Mesenchymal stem cell (in vitro differentiated cells and primary cell): ENCODE measurements around the gene ZC3H4.

Source experiments
- DNase-seq: peaks from one replicate; pipeline ENCODE4 v3.0.0-alpha.2; 2013
- H2AFZ ChIP-seq: one replicate; pipeline ENCODE4 v1.6.1; 2013; ENCODE audit warnings: low read depth, mild to moderate bottlenecking, control low read depth, inconsistent platforms, low read length, moderate library complexity
- H2AK5ac ChIP-seq: 2 replicates; pipeline ENCODE4 v1.6.1; 2013; ENCODE audit warnings: low read length, moderate library complexity, mild to moderate bottlenecking, inconsistent platforms; ENCODE audit not compliant: severe bottlenecking
- H2BK120ac ChIP-seq: one replicate; pipeline ENCODE4 v1.6.1; 2013; ENCODE audit warnings: low read depth, mild to moderate bottlenecking, inconsistent platforms, low read length, moderate library complexity
- H2BK12ac ChIP-seq, 2 experiments: one replicate each; pipeline ENCODE4 v1.6.1; 2013; ENCODE audit warnings: inconsistent platforms in 2 of 2, low read length in 2 of 2, mild to moderate bottlenecking in 2 of 2, moderate library complexity in 2 of 2, control low read depth in 1 of 2
- H2BK15ac ChIP-seq: one replicate; pipeline ENCODE4 v1.6.1; 2013; ENCODE audit warnings: mild to moderate bottlenecking, low read depth, inconsistent platforms; ENCODE audit not compliant: poor library complexity, severe bottlenecking
- H2BK5ac ChIP-seq: 2 replicates; pipeline ENCODE4 v1.6.1; 2013; ENCODE audit warnings: low read depth, mild to moderate bottlenecking, low read length, control low read depth, inconsistent platforms; ENCODE audit not compliant: poor library complexity, severe bottlenecking
- H3K14ac ChIP-seq, 2 experiments: one replicate each; pipeline ENCODE4 v1.6.1; 2013; ENCODE audit warnings: inconsistent platforms in 2 of 2, low read length in 2 of 2, control low read depth in 1 of 2, mild to moderate bottlenecking in 1 of 2, moderate library complexity in 1 of 2
- H3K18ac ChIP-seq, 2 experiments: one replicate each; pipeline ENCODE4 v1.6.1; 2013; ENCODE audit warnings: inconsistent platforms in 2 of 2, low read length in 2 of 2, control low read depth in 1 of 2, low read depth in 1 of 2, mild to moderate bottlenecking in 1 of 2
- H3K23ac ChIP-seq, 2 experiments: one replicate each; pipeline ENCODE4 v1.6.1; 2013; ENCODE audit warnings: inconsistent platforms in 2 of 2, low read length in 2 of 2, mild to moderate bottlenecking in 2 of 2, moderate library complexity in 2 of 2, control low read depth in 1 of 2
- H3K27ac ChIP-seq: 2 replicates; pipeline ENCODE4 v1.5.1; 2013; ENCODE audit warnings: mild to moderate bottlenecking, moderate library complexity, low read length, control low read depth, inconsistent platforms; ENCODE audit not compliant: poor library complexity, severe bottlenecking
- H3K27me3 ChIP-seq, 2 experiments: 2 replicates each; pipeline versions ENCODE4 v1.6.1 to v1.7.0; 2013; ENCODE audit warnings: low read length in 2 of 2, mild to moderate bottlenecking in 2 of 2, moderate library complexity in 2 of 2, control low read depth in 1 of 2, inconsistent platforms in 1 of 2; ENCODE audit not compliant: control insufficient read depth in 1 of 2, insufficient read depth in 1 of 2
- H3K36me3 ChIP-seq, 2 experiments: 2 replicates each; pipeline versions ENCODE4 v1.6.1 to v1.7.0; 2013; ENCODE audit warnings: low read length in 2 of 2, control low read depth in 1 of 2, inconsistent platforms in 1 of 2, low read depth in 1 of 2, mild to moderate bottlenecking in 1 of 2; ENCODE audit not compliant: insufficient read depth in 2 of 2, control insufficient read depth in 1 of 2
- H3K4ac ChIP-seq, 2 experiments: one replicate each; pipeline ENCODE4 v1.6.1; 2013; ENCODE audit warnings: inconsistent platforms in 2 of 2, low read length in 2 of 2, mild to moderate bottlenecking in 2 of 2, moderate library complexity in 2 of 2, control low read depth in 1 of 2, low read depth in 1 of 2
- H3K4me1 ChIP-seq: 2 replicates; pipeline ENCODE4 v1.6.1; 2013; ENCODE audit warnings: low read depth, low read length, control low read depth; ENCODE audit not compliant: control insufficient read depth, insufficient read depth
- H3K4me2 ChIP-seq: 2 replicates; pipeline ENCODE4 v1.6.1; 2013; ENCODE audit warnings: low read length, mild to moderate bottlenecking, inconsistent platforms; ENCODE audit not compliant: poor library complexity, severe bottlenecking
- H3K4me3 ChIP-seq, 2 experiments: 2 replicates each; pipeline versions ENCODE4 v1.5.1 to v1.7.0; 2013; ENCODE audit warnings: low read length in 2 of 2, mild to moderate bottlenecking in 2 of 2, control low read depth in 1 of 2, low read depth in 1 of 2; ENCODE audit not compliant: insufficient read depth in 1 of 2
- H3K79me1 ChIP-seq: replicated peaks from 2 replicates; pipeline ENCODE4 v1.6.1; 2013; ENCODE audit warnings: mild to moderate bottlenecking, control low read depth, low read length, inconsistent platforms; ENCODE audit not compliant: poor library complexity, severe bottlenecking
- H3K9ac ChIP-seq: 2 replicates; pipeline ENCODE4 v1.7.0; 2013; ENCODE audit warnings: mild to moderate bottlenecking, low read length, moderate library complexity
- H3K9me3 ChIP-seq: 2 replicates; pipeline ENCODE4 v1.7.0; 2013; ENCODE audit warnings: mild to moderate bottlenecking, low read length; ENCODE audit not compliant: control insufficient read depth
- H4K8ac ChIP-seq: one replicate; pipeline ENCODE4 v1.6.1; 2013; ENCODE audit warnings: inconsistent platforms, mild to moderate bottlenecking, low read length, moderate library complexity
- H4K91ac ChIP-seq: one replicate; pipeline ENCODE4 v1.6.1; 2013; ENCODE audit warnings: mild to moderate bottlenecking, low read length, inconsistent platforms
- WGBS: methylation state at CpG from one replicate; pipeline ENCODE4 v1.1.7; 2013; ENCODE audit warnings: mixed read lengths; 5-methylcytosine and 5-hydroxymethylcytosine counted together

Gene ZC3H4

GRCh38 chr19:47123406-47123805 lies 9.8 kb upstream of the ZC3H4 start:
- Histone ChIP-seq H3K4me2 (no peak overlapping the region), H2BK12ac (no peak overlapping the region), H3K18ac (no peak overlapping the region), H3K9ac (no peak overlapping the region), H3K4me3 (no peak overlapping the region), H3K9me3 (no peaks in the 10 kb centered on the region), H3K23ac (no peak overlapping the region), H2AK5ac (peak overlapping the region; percentile 88), H4K8ac (no peak overlapping the region), H4K91ac (no peak overlapping the region), H2BK120ac (no peak overlapping the region), H3K14ac (no peak overlapping the region), H3K4ac (no peak overlapping the region), H3K36me3 (no peaks in the 10 kb centered on the region), H3K79me1 (no peaks in the 10 kb centered on the region), H2BK5ac (no peak overlapping the region), H3K4me1 (peaks cover 5% of the 10 kb centered on the region), H3K27ac (no peak overlapping the region), H2BK15ac (no peak overlapping the region), H3K27me3 (no peaks in the 10 kb centered on the region), H2AFZ (no peak overlapping the region)
- no peak for DNase-seq
- WGBS: 92% methylated on average over 7 of the region's 7 CpGs

- H3K4me2 ChIP-seq: no peak overlapping the region
- H3K9ac ChIP-seq: no peak overlapping the region
- H2AFZ ChIP-seq: no peak overlapping the region
- H3K4me1 ChIP-seq: peaks cover 5% of the 10 kb centered on the region
- no peak overlapping the region for H4K8ac ChIP-seq
- DNase-seq: peak; percentile 76
- H2BK120ac ChIP-seq: no peak overlapping the region
- WGBS: 52% methylated on average over 13 of the region's 14 CpGs
- H3K36me3 ChIP-seq: no peaks in the 10 kb centered on the region
- H2BK15ac ChIP-seq: no peak overlapping the region
- H2BK5ac ChIP-seq: peak overlapping the region; percentile 85
- no peak overlapping the region for H2BK12ac ChIP-seq
- no peak overlapping the region for H3K4ac ChIP-seq
- no peak overlapping the region for H3K23ac ChIP-seq
- H3K18ac ChIP-seq: peak overlapping the region in 1 of 2 experiments; percentile 12
- H3K4me3 ChIP-seq: no peak overlapping the region
- no peak overlapping the region for H3K14ac ChIP-seq
- no peaks in the 10 kb centered on the region for H3K9me3 ChIP-seq
- no peaks in the 10 kb centered on the region for H3K27me3 ChIP-seq
- H4K91ac ChIP-seq: no peak overlapping the region
- H3K27ac ChIP-seq: peak overlapping the region; percentile 72
- H3K79me1 ChIP-seq: no peaks in the 10 kb centered on the region
- H2AK5ac ChIP-seq: no peak overlapping the region
Observed at GRCh38 chr19:47122359-47123335, 9.1 kb upstream of the ZC3H4 start.

- Histone ChIP-seq H2BK15ac (no peak overlapping the region), H3K27ac (no peak overlapping the region), H3K4me2 (no peak overlapping the region), H3K4me3 (no peak overlapping the region), H3K4ac (no peak overlapping the region), H3K27me3 (no peaks in the 10 kb centered on the region), H4K8ac (no peak overlapping the region), H2AFZ (no peak overlapping the region), H2BK120ac (no peak overlapping the region), H3K79me1 (no peaks in the 10 kb centered on the region), H3K9ac (no peak overlapping the region), H3K4me1 (peaks cover 5% of the 10 kb centered on the region), H4K91ac (no peak overlapping the region), H3K9me3 (no peaks in the 10 kb centered on the region), H2BK5ac (no peak overlapping the region), H3K18ac (no peak overlapping the region), H3K36me3 (no peaks in the 10 kb centered on the region), H3K14ac (no peak overlapping the region), H2BK12ac (no peak overlapping the region), H3K23ac (no peak overlapping the region), H2AK5ac (peak overlapping the region; percentile 31)
- no peak for DNase-seq
- 88% methylated on average over 6 of the region's 6 CpGs for WGBS
Observed at GRCh38 chr19:47120470-47121067, 7.0 kb upstream of the ZC3H4 start.
